Hematopoietic multipotent progenitor cell treated with erythropoietin and hydrocortisone succinate and interleukin-3 and kit ligand, for 6 days (in vitro differentiated cells): ENCODE measurements around the gene ZBED6.
"Not testable (repeated sequence)": the region's sequence is repeated elsewhere in the genome, so short reads cannot be mapped to it uniquely, and the experiment has no call there.

ENCODE experiments used
- DNase-seq: peaks from one replicate; pipeline ENCODE4 v3.0.0-alpha.2; 2015

The ZBED6 gene, protein sequence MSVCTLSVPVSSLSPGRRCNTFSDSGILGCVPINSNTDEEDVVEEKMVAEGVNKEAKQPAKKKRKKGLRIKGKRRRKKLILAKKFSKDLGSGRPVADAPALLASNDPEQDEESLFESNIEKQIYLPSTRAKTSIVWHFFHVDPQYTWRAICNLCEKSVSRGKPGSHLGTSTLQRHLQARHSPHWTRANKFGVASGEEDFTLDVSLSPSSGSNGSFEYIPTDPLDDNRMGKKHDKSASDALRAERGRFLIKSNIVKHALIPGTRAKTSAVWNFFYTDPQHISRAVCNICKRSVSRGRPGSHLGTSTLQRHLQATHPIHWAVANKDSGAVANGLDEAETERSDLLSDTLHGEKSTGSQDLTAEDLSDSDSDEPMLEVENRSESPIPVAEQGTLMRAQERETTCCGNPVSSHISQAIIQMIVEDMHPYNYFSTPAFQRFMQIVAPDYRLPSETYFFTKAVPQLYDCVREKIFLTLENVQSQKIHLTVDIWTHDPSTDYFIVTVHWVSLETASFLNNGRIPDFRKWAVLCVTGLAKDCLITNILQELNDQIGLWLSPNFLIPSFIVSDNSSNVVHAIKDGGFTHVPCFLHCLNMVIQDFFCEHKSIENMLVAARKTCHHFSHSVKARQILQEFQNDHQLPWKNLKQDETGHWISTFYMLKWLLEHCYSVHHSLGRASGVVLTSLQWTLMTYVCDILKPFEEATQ (N-terminal part only)

DNA sequence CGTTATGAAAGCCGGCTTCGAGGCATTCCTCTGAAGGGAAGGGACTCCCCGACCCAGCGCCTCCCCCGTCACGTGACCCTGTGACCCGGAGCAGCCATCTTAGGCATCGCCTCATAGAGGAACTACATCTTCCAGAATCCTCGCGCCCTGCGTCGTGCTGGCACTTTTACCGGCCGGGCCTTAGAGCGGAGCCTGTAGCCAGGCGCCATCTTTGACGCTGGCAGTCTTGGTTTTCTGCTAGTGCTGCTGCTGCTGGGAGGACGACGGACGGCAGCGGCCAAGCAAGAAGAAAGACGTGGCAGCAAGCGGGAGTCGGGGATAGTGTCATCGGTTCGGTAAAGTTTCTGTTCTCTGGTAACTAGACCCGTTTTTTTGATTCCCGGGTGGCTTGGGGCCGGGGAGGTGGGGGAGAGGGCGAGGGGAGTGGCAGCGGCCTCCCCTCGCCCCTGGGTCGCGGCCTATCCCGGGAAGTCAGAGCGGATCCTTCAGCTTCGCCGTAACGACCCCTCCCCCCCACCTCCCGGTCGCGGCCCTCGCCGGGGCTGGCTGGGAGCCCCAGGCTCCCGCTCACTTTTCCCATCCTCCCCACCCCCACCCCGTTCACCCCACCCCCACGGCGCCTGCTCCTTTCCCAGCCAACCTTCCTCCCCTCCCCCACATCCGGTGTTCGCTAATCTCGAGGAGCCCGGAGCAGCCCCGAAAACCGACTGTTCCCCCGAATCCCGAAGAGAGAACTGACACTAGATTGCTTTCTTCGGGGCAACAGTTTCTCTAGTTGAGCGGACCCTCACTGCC, at the start of gene ZBED6, which contains the start of gene ZC3H11A:
Gene ZBED6, plus strand, starts transcription at position 183 of the 795 bp plus-strand sequence. CDS start 1,900 bp downstream, outside the sequence.
Gene ZC3H11A, plus strand, starts transcription at position 183 of the 795 bp plus-strand sequence. CDS start 21,448 bp downstream, outside the sequence.
- peak; percentile 99 for DNase-seq

DNA sequence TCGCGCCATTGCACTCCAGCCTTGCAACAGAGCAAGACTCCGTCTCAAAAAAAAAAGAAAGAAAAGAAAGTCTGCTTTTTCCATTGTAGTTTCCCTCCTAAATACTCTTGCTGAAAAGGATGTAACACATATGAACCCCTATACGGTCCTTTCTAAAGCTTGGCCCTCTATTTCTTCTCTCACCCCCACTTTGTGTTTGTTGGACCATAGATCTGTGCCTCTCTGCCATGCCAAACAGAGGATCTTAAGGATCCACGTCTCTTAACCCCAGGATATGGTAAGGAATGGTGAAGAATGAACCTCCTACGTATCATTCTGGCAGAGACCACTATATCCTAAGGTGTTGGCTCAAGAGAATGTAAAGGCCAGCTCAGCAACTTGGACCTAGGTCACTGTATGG, 49.1 kb upstream of the ZBED6 start:
- no peak for DNase-seq

- DNase-seq = no peak
These were observed 44.4 kb upstream of the ZBED6 start for GRCh38 chr1:203751051-203751450.

DNA sequence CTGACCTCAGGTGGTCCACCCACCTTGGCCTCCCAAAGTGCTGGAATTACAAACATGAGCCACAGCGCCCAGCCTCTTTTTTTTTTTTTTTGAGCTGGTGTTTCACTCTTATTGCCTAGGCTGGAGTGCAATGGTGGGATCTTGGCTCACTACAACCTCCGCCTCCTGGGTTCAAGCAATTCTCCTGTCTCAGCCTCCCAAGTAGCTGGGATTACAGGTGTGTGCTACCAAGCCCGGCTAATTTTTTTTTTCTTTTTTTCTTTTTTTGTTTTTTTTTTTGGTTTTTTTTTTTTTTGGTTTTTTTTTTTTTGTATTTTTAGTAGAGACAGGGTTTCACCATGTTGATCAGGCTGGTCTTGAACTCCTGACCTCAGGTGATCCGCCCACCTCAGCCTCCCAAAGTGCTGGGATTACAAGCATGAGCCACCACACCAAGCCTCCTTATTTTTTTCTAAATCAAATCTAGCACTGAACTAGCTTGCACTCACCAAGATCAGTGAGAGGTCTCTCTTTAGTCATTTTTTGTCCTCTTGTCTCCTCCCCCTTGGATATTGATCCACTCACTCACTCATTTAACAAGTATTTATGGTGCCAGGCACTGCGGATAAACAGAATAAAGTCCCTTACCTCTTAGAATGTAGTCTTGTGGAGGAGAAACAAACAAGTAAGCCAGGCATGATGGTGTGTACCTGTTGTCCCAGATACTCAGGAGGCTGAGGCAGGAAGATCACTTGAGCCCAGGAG, 43.6 kb upstream of the ZBED6 start:
- DNase-seq = not testable (repeated sequence)

GRCh38 chr1:203754455-203754864, 41.0 kb upstream of the ZBED6 start:
- no peak for DNase-seq

GRCh38 chr1:203756036-203756435, 39.4 kb upstream of the ZBED6 start:
- DNase-seq = no peak

DNA sequence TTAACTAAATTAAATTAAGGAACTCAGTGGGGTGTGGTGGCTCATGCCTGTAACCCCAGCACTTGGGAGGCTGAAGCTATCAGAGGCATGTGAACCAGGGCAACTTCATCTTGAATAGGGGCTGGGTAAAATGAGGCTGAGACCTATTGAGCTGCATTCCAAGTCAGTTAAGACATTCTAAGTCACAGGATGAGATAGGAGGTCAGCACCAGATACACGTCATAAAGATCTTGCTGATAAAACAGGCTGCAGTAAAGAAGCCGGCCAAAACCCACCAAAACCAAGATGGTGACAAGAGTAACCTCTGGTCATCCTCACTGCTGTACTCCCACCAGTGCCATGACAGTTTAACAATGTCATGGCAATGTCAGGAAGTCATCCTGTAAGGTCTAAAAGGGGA, 36.7 kb upstream of the ZBED6 start:
- not testable (repeated sequence) for DNase-seq

DNA sequence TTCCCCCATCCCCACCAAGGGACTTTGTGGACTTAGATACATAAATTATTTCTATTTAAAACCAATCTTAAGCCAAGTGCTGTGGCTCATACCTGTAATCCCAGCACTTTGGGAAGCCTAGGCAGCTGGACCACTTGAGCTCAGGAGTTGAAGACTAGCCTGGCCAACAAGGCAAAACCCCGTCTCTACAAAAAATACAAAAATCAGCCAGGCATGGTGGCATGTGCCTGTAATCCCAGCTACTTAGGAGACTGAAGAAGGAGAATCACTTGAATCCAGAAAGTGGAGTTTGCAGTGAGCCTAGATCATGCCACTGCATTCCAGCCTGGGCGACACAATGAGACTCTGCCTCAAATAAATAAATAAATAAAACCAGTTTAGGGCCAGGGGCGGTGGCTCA, 34.9 kb upstream of the ZBED6 start:
- no peak for DNase-seq

DNA sequence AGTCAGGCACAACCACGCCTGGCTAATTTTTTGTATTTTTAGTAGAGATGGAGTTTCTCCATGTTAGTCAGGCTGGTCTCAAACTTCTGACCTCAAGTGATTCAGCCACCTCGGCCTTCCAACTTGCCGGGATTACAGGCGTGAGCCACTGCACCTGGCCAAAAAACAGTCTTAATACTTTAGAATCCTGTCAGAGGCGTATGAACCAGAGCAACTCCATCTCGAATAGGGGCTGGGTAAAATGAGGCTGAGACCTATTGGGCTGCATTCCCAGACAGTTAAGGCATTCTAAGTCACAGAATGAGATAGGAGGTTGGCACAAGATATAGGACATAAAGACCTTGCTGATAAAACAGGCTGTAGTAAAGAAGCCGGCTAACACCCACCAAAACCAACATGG, 33.5 kb upstream of the ZBED6 start:
- DNase-seq = not testable (repeated sequence)

- DNase-seq = peak; percentile 27
These were observed 31.9 kb upstream of the ZBED6 start for GRCh38 chr1:203763505-203763904.

DNA sequence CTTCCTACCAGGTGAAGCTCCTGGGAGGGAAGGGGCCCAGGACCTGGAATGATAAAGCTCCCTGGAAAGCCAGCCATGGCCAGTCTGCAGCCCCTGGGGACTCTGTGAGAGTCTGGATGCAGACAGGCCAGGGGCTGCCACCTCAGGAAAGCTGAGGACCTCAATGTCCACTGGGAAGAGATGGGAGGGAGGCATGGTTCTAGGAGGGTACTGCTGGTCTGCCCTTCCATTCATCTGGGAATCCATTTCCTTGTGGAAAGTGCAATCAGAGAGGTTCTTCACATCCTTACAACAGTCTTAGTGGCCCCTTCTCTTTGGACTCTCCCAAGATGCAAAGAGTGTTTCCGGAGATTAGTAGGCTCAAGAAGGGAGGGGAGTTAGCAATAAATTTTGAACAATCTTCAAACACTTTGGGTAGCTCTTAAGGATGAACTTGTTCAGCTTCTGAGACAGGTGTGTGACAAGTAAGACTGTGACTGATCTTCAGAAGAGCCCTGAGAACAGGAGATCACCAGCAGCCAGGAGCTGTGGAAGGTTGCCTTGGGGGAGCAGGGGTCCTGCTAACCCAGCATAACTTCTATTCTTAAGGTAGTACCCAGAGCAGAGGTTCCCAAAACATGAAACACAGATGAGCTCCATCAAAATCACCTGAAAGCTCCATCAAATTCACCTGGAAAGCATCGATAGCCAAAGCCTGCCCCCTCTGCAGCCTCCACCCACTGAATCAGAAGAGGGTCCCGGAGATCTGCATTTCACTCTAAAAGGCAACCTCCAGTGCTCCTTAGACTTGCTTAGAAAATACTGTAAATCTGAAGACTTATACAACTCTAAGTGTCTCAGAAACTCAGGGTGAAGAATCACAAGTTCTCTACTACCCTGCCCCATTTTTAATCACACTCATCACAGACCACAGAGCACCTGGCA, 31.1 kb upstream of the ZBED6 start:
- DNase-seq = no peak

DNA sequence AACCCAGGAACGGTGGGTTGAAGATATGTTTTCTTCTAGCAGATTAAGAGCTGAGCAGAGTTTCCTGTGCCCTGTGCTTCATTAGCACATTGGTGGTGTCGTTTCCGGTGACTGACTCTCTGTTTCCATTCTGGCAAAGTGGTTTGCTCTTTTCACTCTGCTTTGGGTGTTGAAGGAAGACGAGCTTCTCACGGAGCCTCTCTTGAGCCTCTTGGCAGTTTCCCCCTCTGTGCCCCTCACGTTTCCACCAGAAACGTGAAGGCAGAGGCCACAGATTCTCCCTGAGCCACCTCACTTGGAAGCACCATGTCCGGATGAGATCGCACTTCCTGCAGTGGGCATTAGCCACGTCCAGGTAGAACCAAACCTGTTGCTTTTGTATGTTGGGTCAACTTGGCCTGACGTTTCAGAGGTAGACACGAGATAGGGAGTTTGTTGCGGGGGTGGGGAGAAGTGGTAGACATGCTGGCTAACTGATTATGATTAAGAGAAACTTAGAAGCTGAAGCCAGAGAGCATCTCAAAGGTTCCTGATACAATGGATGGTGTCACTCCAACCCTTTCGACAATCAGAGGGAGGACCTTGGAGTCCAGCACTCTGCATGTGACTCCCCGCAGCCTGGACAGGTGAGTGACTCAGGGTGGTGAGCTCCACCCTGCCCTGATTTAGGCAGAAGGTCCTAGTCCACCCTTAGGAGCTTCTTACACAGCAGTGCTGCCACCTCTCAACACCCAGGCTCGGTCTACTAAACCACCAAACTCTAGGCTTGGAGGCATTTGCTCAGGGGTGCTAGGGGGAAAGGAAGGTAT, 30.2 kb upstream of the ZBED6 start, which contains the start of gene LAX1:
Gene LAX1, plus strand, starts transcription at position 155 of the 809 bp plus-strand sequence. Its CDS starts 383 bp downstream, at position 538.
- DNase-seq = peak; percentile 54

GRCh38 chr1:203768256-203768655, 27.2 kb upstream of the ZBED6 start:
- no peak for DNase-seq

DNA sequence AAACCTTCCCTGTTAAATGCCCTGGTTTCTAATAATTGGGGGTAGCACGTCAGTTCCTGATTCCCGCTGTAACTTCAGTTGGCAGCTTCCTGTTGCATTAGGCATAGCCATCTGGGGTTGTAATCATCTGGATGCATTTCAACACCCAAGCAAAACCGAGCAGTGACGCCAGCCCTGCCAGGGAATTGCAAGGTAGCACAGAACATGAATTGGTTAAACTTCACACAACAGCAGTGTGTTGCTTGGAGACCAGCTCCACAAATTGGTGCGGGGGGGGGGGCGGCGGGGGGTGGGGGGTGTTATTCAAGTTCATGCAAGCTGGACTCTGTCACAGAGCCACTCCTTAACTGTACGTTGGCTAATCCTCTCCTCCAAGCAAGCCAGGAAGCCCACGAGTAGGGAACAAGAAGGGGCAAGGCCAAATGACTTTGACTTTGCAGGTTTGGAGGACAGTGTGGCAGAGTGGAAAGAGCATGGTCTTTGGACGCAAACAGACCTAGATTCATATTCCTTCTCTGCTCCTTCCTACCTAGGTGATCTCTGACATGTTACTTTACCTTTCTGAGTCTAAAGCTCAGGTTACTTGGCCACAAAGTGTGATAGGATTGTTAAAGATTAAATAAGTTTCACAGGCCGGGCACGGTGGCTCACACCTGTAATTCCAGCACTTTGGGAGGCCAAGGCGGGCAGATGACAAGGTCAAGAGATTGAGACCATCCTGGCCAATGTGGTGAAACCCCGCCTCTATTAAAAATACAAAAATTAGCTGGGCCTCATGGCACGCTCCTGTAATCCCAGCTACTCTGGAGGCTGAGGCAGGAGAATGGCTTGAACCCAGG, 25.7 kb upstream of the ZBED6 start:
- DNase-seq = peak; percentile 84

GRCh38 chr1:203771901-203772301, 23.5 kb upstream of the ZBED6 start:
- no peak for DNase-seq

DNA sequence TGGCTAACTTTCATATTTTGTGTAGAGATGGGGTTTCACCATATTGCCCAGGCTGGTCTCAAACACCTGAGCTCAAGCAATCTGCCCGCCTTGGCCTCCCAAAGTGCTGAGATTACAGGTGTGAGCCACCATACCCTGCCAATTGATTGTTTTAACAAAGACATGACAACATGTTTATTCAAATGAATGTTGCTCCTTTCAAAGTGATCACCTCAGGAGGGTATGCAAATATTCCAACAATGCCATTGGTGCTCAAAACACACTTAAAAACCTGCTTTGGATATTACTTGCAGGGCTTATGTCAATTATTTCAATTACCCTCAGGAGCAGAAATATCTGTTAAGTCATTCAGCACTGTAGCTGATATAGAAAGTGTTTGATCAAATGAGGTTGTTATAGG, 22.6 kb upstream of the ZBED6 start:
- no peak for DNase-seq

GRCh38 chr1:203776636-203777035, 18.8 kb upstream of the ZBED6 start:
- peak; percentile 36 for DNase-seq

GRCh38 chr1:203777596-203777995, 17.8 kb upstream of the ZBED6 start:
- DNase-seq = no peak

GRCh38 chr1:203778146-203778545, 17.3 kb upstream of the ZBED6 start:
- DNase-seq = peak; percentile 59
